GM23248 (cell line): Measurements from ENCODE around the gene ZNF394. TPM values are rescaled to one million over a fixed set of nuclear protein-coding genes. Genes with fewer than 3 reads are reported as not detected.
A peak's percentile ranks its signal among the peaks of the same experiment; 100 is the strongest.

Source experiments
- DNase-seq: peaks from one replicate; pipeline ENCODE4 v3.0.0-alpha.2; 2015
- H2AFZ ChIP-seq: fragments of 200-600 bp; sonication (generic); 2 replicates; pipeline ENCODE4 v1.6.1; 2016; ENCODE audit warnings: antibody characterized with exemption
- H3F3A ChIP-seq: fragments of 200-600 bp; sonication (generic); 2 replicates; pipeline ENCODE4 v1.6.1; 2016; ENCODE audit warnings: mild to moderate bottlenecking, antibody characterized with exemption, mixed run types; ENCODE audit not compliant: insufficient read depth
- H3K27ac ChIP-seq: fragments of 200-600 bp; sonication (generic); 2 replicates; pipeline ENCODE4 v1.5.1; 2016; ENCODE audit warnings: mild to moderate bottlenecking
- H3K27me3 ChIP-seq: fragments of 200-600 bp; sonication (generic); replicated peaks from 2 replicates; pipeline ENCODE4 v1.6.1; 2016; ENCODE audit warnings: mild to moderate bottlenecking; ENCODE audit not compliant: insufficient read depth
- H3K36me3 ChIP-seq: fragments of 200-600 bp; sonication (generic); 2 replicates; pipeline ENCODE4 v1.6.1; 2016; ENCODE audit warnings: low read depth, mild to moderate bottlenecking
- H3K4me1 ChIP-seq: fragments of 200-600 bp; sonication (generic); 2 replicates; pipeline ENCODE4 v1.6.1; 2016; ENCODE audit warnings: mild to moderate bottlenecking; ENCODE audit not compliant: insufficient read depth
- H3K4me2 ChIP-seq: fragments of 200-600 bp; sonication (generic); one replicate; pipeline ENCODE4 v1.6.1; 2016; ENCODE audit warnings: mild to moderate bottlenecking; ENCODE audit not compliant: unreplicated experiment
- H3K4me3 ChIP-seq: fragments of 200-600 bp; sonication (generic); 2 replicates; pipeline ENCODE4 v1.5.1; 2016; ENCODE audit warnings: mild to moderate bottlenecking
- H3K79me2 ChIP-seq: fragments of 200-600 bp; sonication (generic); 2 replicates; pipeline ENCODE4 v1.6.1; 2016; ENCODE audit warnings: mild to moderate bottlenecking; ENCODE audit not compliant: insufficient read depth
- H3K9ac ChIP-seq: fragments of 200-600 bp; sonication (generic); 2 replicates; pipeline ENCODE4 v1.6.1; 2016; ENCODE audit warnings: mild to moderate bottlenecking
- H3K9me2 ChIP-seq: fragments of 200-600 bp; sonication (generic); 2 replicates; pipeline ENCODE4 v1.6.1; 2016; ENCODE audit warnings: mixed run types, mild to moderate bottlenecking, moderate library complexity; ENCODE audit not compliant: insufficient read depth
- H3K9me3 ChIP-seq: fragments of 200-600 bp; sonication (generic); one replicate; pipeline ENCODE4 v1.6.1; 2017; ENCODE audit warnings: low read depth
- H4K20me1 ChIP-seq: fragments of 200-600 bp; sonication (generic); 2 replicates; pipeline ENCODE4 v1.6.0; 2016; ENCODE audit not compliant: insufficient read depth
- EZH2 ChIP-seq: fragments of 200-600 bp; sonication (generic); IDR thresholded peaks from 2 replicates; pipeline ENCODE4 v1.6.1; 2018; ENCODE audit warnings: antibody characterized with exemption, mild to moderate bottlenecking; ENCODE audit not compliant: insufficient read depth, poor library complexity, severe bottlenecking
- EZH2phosphoT487 ChIP-seq: fragments of 200-600 bp; sonication (generic); IDR thresholded peaks from 2 replicates; pipeline ENCODE4 v1.6.1; 2018; ENCODE audit warnings: antibody characterized with exemption, moderate library complexity, mild to moderate bottlenecking, low read depth; ENCODE audit not compliant: insufficient read depth
- WGBS, 2 experiments: methylation state at CpG; one replicate each; pipeline ENCODE4 v1.1.6; 2015 to 2017; ENCODE audit warnings: low lambda C conversion rate in 2 of 2, low coverage in 1 of 2; ENCODE audit errors: missing lambda C conversion rate in 2 of 2; 5-methylcytosine and 5-hydroxymethylcytosine counted together
- in situ Hi-C: fragments of 300-500 bp; cut with MboI; formaldehyde crosslinking; loops from 2 replicates; pipeline ENCODE4 v1.15.0; 2020
- polyA plus RNA-seq: library from polyadenylated mRNA; unstranded; fragments of >200 nt; fragmentation: Nextera tagmentation; extraction: Ambion mirVana; gene quantifications from 2 replicates; pipeline ENCODE4 v1.2.1, GENCODE V29; 2016
- total RNA-seq: library from RNA; depleted of rRNA; stranded (reverse); fragments of >200 nt; shearing (Covaris generic); gene quantifications from 2 replicates; pipeline ENCODE4 v1.2.3, GENCODE V29; 2014

Gene ZNF394
- total and polyA plus RNA-seq, 2 experiments from 2014 or later, result 16.8 to 24.3 TPM

DNA sequence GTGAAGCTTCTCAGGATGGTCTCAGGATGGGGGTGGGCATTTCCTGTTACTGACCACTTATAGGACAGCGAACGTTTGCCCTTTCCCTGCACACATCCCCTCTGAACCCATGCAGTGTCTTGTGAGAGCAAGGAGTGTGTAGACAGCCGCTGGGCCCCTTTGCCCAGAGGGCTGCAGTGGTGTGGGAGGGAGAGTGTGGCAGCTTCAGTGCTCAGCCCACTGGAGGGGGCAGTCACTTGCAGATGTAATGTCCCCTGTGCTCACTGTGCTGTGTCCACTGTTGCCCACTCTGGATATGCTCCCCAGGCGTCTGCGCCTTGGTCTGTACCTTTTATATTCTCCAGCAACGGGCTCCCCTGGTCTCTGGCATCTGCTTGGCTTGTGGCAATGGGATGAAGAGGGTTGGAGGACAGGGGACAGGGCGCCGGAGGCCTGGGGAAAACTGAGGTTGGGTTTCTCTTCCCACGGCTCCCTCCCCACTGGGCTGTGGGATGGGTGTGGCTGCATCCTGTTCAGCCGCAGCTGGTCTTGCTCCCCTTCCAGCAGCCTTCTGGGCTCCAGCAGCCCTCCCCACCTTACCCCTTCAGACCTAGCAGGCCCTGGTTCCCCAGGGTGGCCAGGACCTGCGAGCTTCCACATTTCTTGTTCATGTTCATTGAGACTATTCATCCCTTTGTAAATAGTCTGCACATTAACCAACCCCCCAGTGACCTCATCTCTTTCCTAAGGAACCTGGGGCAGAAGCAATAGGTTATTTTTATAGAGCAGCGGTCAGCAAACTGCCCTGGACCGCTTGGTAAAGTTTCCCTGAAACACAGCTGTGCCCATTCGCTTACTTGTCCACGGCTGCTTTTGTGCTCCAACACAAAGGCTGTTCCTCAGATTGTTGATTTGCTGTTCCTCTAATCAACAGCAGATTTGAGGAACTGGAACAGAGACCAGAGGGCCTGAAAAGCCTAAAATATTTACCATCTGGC, 21.3 kb downstream of the ZNF394 start:
- peak; percentile 45 for DNase-seq
- H3K9ac ChIP-seq, result peak overlapping the region; percentile 26; the same call in 1 of the 2 replicates
- no peaks in the 10 kb centered on the region for H3K9me2 ChIP-seq
- H4K20me1 ChIP-seq, result no peaks in the 10 kb centered on the region
- H3K27ac ChIP-seq, result peak overlapping the region; percentile 24; the same call in 1 of the 2 replicates
- H3K4me3 ChIP-seq, result no peak overlapping the region
- 0 out of 2 replicates have a peak, but pooled peaks cover 3% of the 10 kb centered on the region for H3K36me3 ChIP-seq
- in situ Hi-C loops, result no loop called here
- H2AFZ ChIP-seq, result no peak overlapping the region
- peaks cover 83% of the 10 kb centered on the region for H3K79me2 ChIP-seq
- H3F3A ChIP-seq, result no peaks in the 10 kb centered on the region; the same call in 1 of the 2 replicates
- 61 to 63% methylated on average over 15 of the region's 15 CpGs for WGBS, 2 experiments
- no peaks in the 10 kb centered on the region for H3K9me3 ChIP-seq
- no peak overlapping the region for H3K4me2 ChIP-seq
- no peaks in the 10 kb centered on the region for H3K27me3 ChIP-seq
- H3K4me1 ChIP-seq, result peaks cover 7% of the 10 kb centered on the region
- no peak for TF ChIP-seq EZH2
- no peak for TF ChIP-seq EZH2phosphoT487

DNA sequence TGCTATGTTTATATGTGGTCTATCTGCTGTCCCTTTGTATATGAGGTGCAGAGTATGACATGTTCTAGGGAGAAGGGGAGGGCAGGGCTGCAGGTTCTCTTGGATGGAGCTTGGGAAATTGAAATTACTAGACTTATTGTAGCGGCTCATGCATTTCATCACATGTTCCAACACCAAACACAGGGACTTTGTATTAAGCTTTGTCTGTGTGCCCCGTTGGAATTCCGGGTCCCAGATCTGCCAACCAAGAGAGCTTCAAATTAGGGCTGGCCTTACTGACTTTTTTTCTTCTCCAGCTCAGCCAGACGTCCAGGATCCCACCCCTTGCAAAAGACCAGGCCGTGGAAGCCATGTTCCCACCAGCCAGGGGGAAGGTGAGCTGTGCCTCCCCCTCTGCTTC, 24.0 kb downstream of the ZNF394 start:
- 43 to 46% methylated on average over 5 of the region's 5 CpGs for WGBS, 2 experiments
- Histone ChIP-seq H2AFZ (no peak overlapping the region), H3F3A (peaks cover 9% of the 10 kb centered on the region; the same call in 1 of the 2 replicates), H4K20me1 (no peaks in the 10 kb centered on the region), H3K9me3 (no peaks in the 10 kb centered on the region), H3K27ac (no peak overlapping the region), H3K4me3 (no peak overlapping the region), H3K9me2 (no peaks in the 10 kb centered on the region), H3K4me2 (no peak overlapping the region), H3K9ac (no peak overlapping the region), H3K79me2 (peaks cover 71% of the 10 kb centered on the region), H3K4me1 (peaks cover 10% of the 10 kb centered on the region), H3K27me3 (no peaks in the 10 kb centered on the region), H3K36me3 (no peaks in the 10 kb centered on the region)
- in situ Hi-C loops, result no loop called here
- TF ChIP-seq EZH2 (no peak), EZH2phosphoT487 (no peak)
- no peak for DNase-seq

DNA sequence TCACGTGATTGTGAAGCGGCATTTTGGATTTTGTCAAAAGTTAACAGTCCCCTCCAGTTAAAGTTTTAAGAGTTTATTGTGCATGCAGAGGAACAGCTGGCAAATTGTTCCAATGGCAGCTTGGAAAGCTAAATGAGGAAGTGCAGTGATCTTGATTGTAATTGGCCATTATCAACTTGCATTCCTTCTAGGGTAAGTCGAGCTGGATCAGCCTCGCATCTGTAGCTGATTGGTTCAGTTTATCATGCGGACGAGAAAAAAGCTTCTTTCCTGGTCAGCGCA, 26.8 kb downstream of the ZNF394 start:
- Histone ChIP-seq H3K27me3 (no peaks in the 10 kb centered on the region), H3K4me3 (peak overlapping the region; percentile 79), H3K9me3 (no peaks in the 10 kb centered on the region), H3K79me2 (peaks cover 51% of the 10 kb centered on the region), H3K36me3 (no peaks in the 10 kb centered on the region), H3K9me2 (no peaks in the 10 kb centered on the region), H3K9ac (peak overlapping the region; percentile 80), H3K4me1 (peaks cover 7% of the 10 kb centered on the region; the same call in 1 of the 2 replicates), H2AFZ (peak overlapping the region; percentile 96), H3K27ac (peak overlapping the region; percentile 35), H3F3A (peaks cover 19% of the 10 kb centered on the region), H4K20me1 (no peaks in the 10 kb centered on the region), H3K4me2 (peak overlapping the region; percentile 82)
- DNase-seq, result peak; percentile 79
- TF ChIP-seq EZH2phosphoT487 (no peak), EZH2 (no peak)
- 2 to 4% methylated on average over 7 of the region's 7 CpGs for WGBS, 2 experiments
- in situ Hi-C loops, result no loop called here

DNA sequence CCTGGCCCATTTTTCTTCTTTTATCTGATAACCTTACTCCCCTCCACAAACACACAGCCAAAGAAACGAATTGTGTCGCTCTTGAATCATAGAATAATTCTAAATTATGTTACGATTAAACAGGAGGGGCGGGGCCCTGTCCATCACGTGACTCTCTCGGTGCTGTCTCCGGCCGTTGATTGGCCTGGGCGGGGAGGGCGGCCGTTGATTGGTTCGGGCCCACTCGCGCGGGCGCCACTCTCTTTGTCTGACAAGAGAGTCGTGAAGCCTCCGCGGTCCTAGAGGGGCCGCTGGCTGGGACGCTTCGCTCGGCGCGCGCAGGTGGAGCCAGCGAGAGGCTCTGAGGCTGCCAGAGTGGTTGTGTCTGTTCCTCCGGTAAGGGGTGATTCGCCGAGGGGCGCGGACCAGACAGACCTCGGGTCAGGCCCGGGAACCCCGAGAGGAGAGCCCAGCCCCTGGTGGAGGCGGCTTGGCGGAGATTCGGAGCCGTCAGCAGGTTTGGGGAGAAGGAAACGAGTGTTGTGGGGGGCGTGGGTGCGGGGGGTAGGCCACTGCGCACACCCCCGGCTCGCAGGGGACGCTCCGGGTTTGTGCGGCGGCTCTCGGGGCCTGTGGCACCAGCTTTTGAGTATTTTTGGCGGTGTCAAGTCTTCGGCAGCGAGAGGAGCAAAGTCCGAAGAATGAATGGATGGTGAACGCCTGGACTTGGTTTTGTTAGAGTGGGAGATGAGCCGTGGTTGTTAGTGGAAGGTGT, 27.3 kb downstream of the ZNF394 start, which contains the start of gene ZNF789:
TSS of gene ZNF789 (plus strand) at position 330 of the 754 bp plus-strand sequence. CDS start 3,567 bp downstream, outside the sequence.
- H3K27ac ChIP-seq, result peak within 1 kb of the TSS; percentile 81
- no peaks in the 10 kb centered on the region for H3K36me3 ChIP-seq
- WGBS, 2 experiments, result 1% methylated on average over 53 to 56 of the region's 56 CpGs
- in situ Hi-C loops, result no loop called here
- peak within 1 kb of the TSS; percentile 79 for H3K4me3 ChIP-seq
- H4K20me1 ChIP-seq, result no peaks in the 10 kb centered on the region
- peaks cover 7% of the 10 kb centered on the region; the same call in 1 of the 2 replicates for H3K4me1 ChIP-seq
- no peaks in the 10 kb centered on the region for H3K9me2 ChIP-seq
- H3K27me3 ChIP-seq, result no peaks in the 10 kb centered on the region
- H3K79me2 ChIP-seq, result peaks cover 46% of the 10 kb centered on the region
- H3K4me2 ChIP-seq, result peak within 1 kb of the TSS; percentile 82
- TF ChIP-seq EZH2phosphoT487 (no peak), EZH2 (no peak)
- peak within 1 kb of the TSS; percentile 80 for H3K9ac ChIP-seq
- peak within 1 kb of the TSS; percentile 96 for H2AFZ ChIP-seq
- no peaks in the 10 kb centered on the region for H3K9me3 ChIP-seq
- peak; percentile 99 for DNase-seq
- H3F3A ChIP-seq, result peaks cover 19% of the 10 kb centered on the region
